HCT116 (cell line): ENCODE data around the gene FLNC. TPM values are rescaled to one million over a fixed set of nuclear protein-coding genes. Genes with fewer than 3 reads are reported as not detected.

Experiments used
- ATAC-seq: fragments of 200-7000 bp; cut with Tn5 transposase; 2 replicates; pipeline ENCODE4 v1.9.1; 2020; ENCODE audit warnings: mild to moderate bottlenecking, moderate library complexity
- BruUV-seq: library from RNA; stranded (reverse); fragments of 400-500 nt; replicated peaks from 2 replicates; lab custom pipeline; 2021; lab: Mats Ljungman, UMichigan
- CTCF ChIA-PET: fragments of 300-600 bp; sonication (Branson Sonifier 250); formaldehyde crosslinking; loops from one replicate; lab custom pipeline; 2021; ENCODE audit warnings: antibody characterized with exemption; lab: Charles Lee
- POLR2A ChIA-PET: fragments of 300-600, 350-600 bp; sonication (Branson Sonifier 250); formaldehyde crosslinking; loops from one replicate; lab custom pipeline; 2021; ENCODE audit warnings: antibody characterized with exemption; lab: Charles Lee
- RAD21 ChIA-PET, 2 experiments: fragments of 300-600 bp; sonication (Branson Sonifier 250); formaldehyde crosslinking; loops; one replicate each; lab custom pipeline; 2023; ENCODE audit warnings: low total read pairs in 2 of 2; ENCODE audit not compliant: uncharacterized antibody in 2 of 2, unreplicated experiment in 2 of 2, low non-redundant PET in 1 of 2; lab: Charles Lee
- DNase-seq: peaks from one replicate; pipeline ENCODE4 v3.0.0-alpha.2; 2010; ENCODE audit warnings: low read depth, low spot score
- H2AFZ ChIP-seq: fragments of 200-600 bp; shearing (Covaris generic), sonication (generic); 2 replicates; pipeline ENCODE4 v1.6.1; 2017; ENCODE audit warnings: low read depth, mixed run types, mixed read lengths, antibody characterized with exemption, low read length; ENCODE audit not compliant: poor library complexity, severe bottlenecking
- H3K27ac ChIP-seq: 2 replicates; pipeline ENCODE4 v1.5.1; 2012; ENCODE audit warnings: low read depth, low read length
- H3K27me3 ChIP-seq: fragments of 200-600 bp; sonication (generic); 2 replicates; pipeline ENCODE4 v1.6.1; 2016; ENCODE audit warnings: mixed run types, low read length, mixed read lengths; ENCODE audit not compliant: insufficient read depth
- H3K36me3 ChIP-seq, 2 experiments: fragments of 200-500 bp in 1 of 2; fragments of 200-600 bp in 1 of 2; sonication (Bioruptor generic) in 1 of 2; sonication (generic) in 1 of 2; 2 replicates each; pipeline versions ENCODE4 v1.5.1 to v1.6.1; 2014 to 2016; ENCODE audit warnings: low read length in 2 of 2, inconsistent platforms in 1 of 2, mixed read lengths in 1 of 2, mixed run types in 1 of 2; ENCODE audit not compliant: insufficient read depth in 2 of 2, control insufficient read depth in 1 of 2
- H3K4me1 ChIP-seq, 2 experiments: fragments of 200-600 bp in 1 of 2; sonication (generic) in 1 of 2; 2 replicates each; pipeline versions ENCODE4 v1.5.1 to v1.6.1; 2012 to 2017; ENCODE audit warnings: low read length in 2 of 2, inconsistent platforms in 1 of 2, mild to moderate bottlenecking in 1 of 2, mixed read lengths in 1 of 2, mixed run types in 1 of 2, moderate library complexity in 1 of 2; ENCODE audit not compliant: insufficient read depth in 2 of 2, control insufficient read depth in 1 of 2
- H3K4me2 ChIP-seq: fragments of 200-600 bp; sonication (generic); 2 replicates; pipeline ENCODE4 v1.6.1; 2017; ENCODE audit warnings: mixed run types, low read length, mixed read lengths
- H3K4me3 ChIP-seq, 2 experiments: fragments of 200-600 bp in 1 of 2; sonication (generic) in 1 of 2; replicated peaks in 1 of 2; 2 replicates each; pipeline ENCODE4 v1.5.1; 2011 to 2016; ENCODE audit warnings: low read length in 2 of 2, control low read depth in 1 of 2, low read depth in 1 of 2, mild to moderate bottlenecking in 1 of 2, mixed read lengths in 1 of 2, mixed run types in 1 of 2
- H3K79me2 ChIP-seq: fragments of 200-600 bp; sonication (generic); 2 replicates; pipeline ENCODE4 v1.6.1; 2017; ENCODE audit warnings: mild to moderate bottlenecking, mixed run types, low read length, moderate library complexity, mixed read lengths; ENCODE audit not compliant: insufficient read depth
- H3K9ac ChIP-seq: fragments of 200-600 bp; sonication (generic); 2 replicates; pipeline ENCODE4 v1.6.1; 2016; ENCODE audit warnings: low read length, mixed read lengths
- H3K9me2 ChIP-seq: fragments of 200-600 bp; sonication (generic), shearing (Covaris generic); 2 replicates; pipeline ENCODE4 v1.6.1; 2017; ENCODE audit warnings: mixed run types, mild to moderate bottlenecking, moderate library complexity; ENCODE audit not compliant: insufficient read depth
- H3K9me3 ChIP-seq, 2 experiments: fragments of 200-500 bp in 1 of 2; fragments of 200-600 bp in 1 of 2; sonication (Bioruptor generic) in 1 of 2; sonication (generic) in 1 of 2; 2 replicates each; pipeline ENCODE4 v1.6.1; 2014 to 2017; ENCODE audit warnings: low read length in 2 of 2, mixed read lengths in 2 of 2, inconsistent platforms in 1 of 2, low read depth in 1 of 2, mild to moderate bottlenecking in 1 of 2, mixed run types in 1 of 2, moderate library complexity in 1 of 2; ENCODE audit not compliant: control insufficient read depth in 1 of 2, insufficient read depth in 1 of 2
- H4K20me1 ChIP-seq: fragments of 200-600 bp; sonication (generic), shearing (Covaris generic); 2 replicates; pipeline ENCODE4 v1.6.1; 2017; ENCODE audit warnings: mixed run types, mild to moderate bottlenecking, moderate library complexity; ENCODE audit not compliant: insufficient read depth
- CEBPB ChIP-seq: IDR thresholded peaks from 2 replicates; pipeline ENCODE4 v1.6.1; 2012; ENCODE audit warnings: low read depth
- EZH2 ChIP-seq: fragments of 200-600 bp; sonication (generic); IDR thresholded peaks from 2 replicates; pipeline ENCODE4 v1.6.1; 2017; ENCODE audit warnings: antibody characterized with exemption, mixed run types
- FOSL1 ChIP-seq: IDR thresholded peaks from 2 replicates; pipeline ENCODE4 v1.6.1; 2012; ENCODE audit warnings: low read depth
- JUND ChIP-seq: IDR thresholded peaks from 2 replicates; pipeline ENCODE4 v1.6.1; 2012
- MAX ChIP-seq: IDR thresholded peaks from 2 replicates; pipeline ENCODE4 v1.6.1; 2012
- POLR2A ChIP-seq: IDR thresholded peaks from 2 replicates; pipeline ENCODE4 v1.7.0; 2011; ENCODE audit warnings: borderline replicate concordance; ENCODE audit not compliant: insufficient read depth, insufficient read length; ENCODE audit errors: extremely low read depth
- POLR2AphosphoS5 ChIP-seq: IDR thresholded peaks from 2 replicates; pipeline ENCODE4 v1.6.1; 2011; ENCODE audit warnings: mild to moderate bottlenecking, low read depth, low read length, moderate library complexity
- SP1 ChIP-seq: IDR thresholded peaks from 2 replicates; pipeline ENCODE4 v1.6.1; 2012; ENCODE audit warnings: low read depth
- SRF ChIP-seq: IDR thresholded peaks from 2 replicates; pipeline ENCODE4 v1.6.1; 2012; ENCODE audit warnings: low read depth
- TCF7L2 ChIP-seq: IDR thresholded peaks from 2 replicates; pipeline ENCODE4 v1.7.0; 2011; ENCODE audit warnings: borderline replicate concordance, inconsistent platforms; ENCODE audit not compliant: insufficient read depth, insufficient read length; ENCODE audit errors: extremely low read depth
- YY1 ChIP-seq: IDR thresholded peaks from 2 replicates; pipeline ENCODE4 v1.6.1; 2011; ENCODE audit warnings: low read length, low read depth, moderate library complexity, mild to moderate bottlenecking; ENCODE audit not compliant: insufficient replicate concordance; ENCODE audit errors: extremely low read depth
- ZFX ChIP-seq: fragments of 450-650 bp; IDR thresholded peaks from 2 replicates; pipeline ENCODE4 v1.6.1; 2017
- ZNF274 ChIP-seq: fragments of 200-500 bp; sonication (Bioruptor generic); IDR thresholded peaks from 2 replicates; pipeline ENCODE4 v1.6.1; 2014; ENCODE audit warnings: mild to moderate bottlenecking, low read depth, low read length, inconsistent platforms
- intact Hi-C: fragments of 100-400 bp; cut with micrococcal nuclease; formaldehyde crosslinking; loops from 2 replicates; pipeline ENCODE4 v1.10.0; 2022
- total RNA-seq: library from RNA; stranded (reverse); gene quantifications from one replicate; pipeline ENCODE4 v1.2.1, GENCODE V29; 2021; ENCODE audit not compliant: unreplicated experiment

FLNC gene
- total RNA-seq, 1 experiment from 2014 or later = 42.8 TPM

GRCh38 chr7:128890306-128891109, 60.3 kb downstream of the FLNC start:
- DNase-seq = no peak
- peak overlapping the region; percentile 81; the same call in 1 of the 2 replicates for H3K27ac ChIP-seq

GRCh38 chr7:128891110-128891941, 61.1 kb downstream of the FLNC start:
- H3K9ac ChIP-seq = peak overlapping the region; percentile 69
- ChIA-PET POLR2A (no interaction called here), CTCF (no interaction called here), RAD21 (no interaction called here)
- no peaks in the 10 kb centered on the region for H3K27me3 ChIP-seq
- no TSS peak for BruUV-seq
- ATAC-seq (peak; percentile 81), DNase-seq (no peak)
- TF ChIP-seq SP1 (no peak), TCF7L2 (no peak), ZFX (0 out of 2 replicates have a peak, but pooled peaks have one; percentile 21), FOSL1 (no peak), CEBPB (no peak), POLR2A (no peak), YY1 (no peak), MAX (no peak), POLR2AphosphoS5 (peak; percentile 49; the same call in 1 of the 2 replicates)
- no peaks in the 10 kb centered on the region for H3K9me3 ChIP-seq
- no peaks in the 10 kb centered on the region for H3K9me2 ChIP-seq
- no peaks in the 10 kb centered on the region for H3K36me3 ChIP-seq
- H3K4me3 ChIP-seq = peak overlapping the region; percentile 65 to 69
- peak overlapping the region; percentile 81; the same call in 1 of the 2 replicates for H3K27ac ChIP-seq
- no peak overlapping the region for H2AFZ ChIP-seq
- H3K4me1 ChIP-seq = peaks cover 33 to 68% of the 10 kb centered on the region in 2 experiments
- intact Hi-C loops = no loop called here
- H3K79me2 ChIP-seq = no peaks in the 10 kb centered on the region
- H3K4me2 ChIP-seq = peak overlapping the region; percentile 96
- no peaks in the 10 kb centered on the region for H4K20me1 ChIP-seq

More at GRCh38 chr7:128890306-128891109, 60.3 kb downstream of the FLNC start:
- Histone ChIP-seq H3K9me2 (no peaks in the 10 kb centered on the region), H2AFZ (no peak overlapping the region), H3K27me3 (no peaks in the 10 kb centered on the region), H3K4me1 (peaks cover 33 to 68% of the 10 kb centered on the region in 2 experiments), H3K9me3 (no peaks in the 10 kb centered on the region), H3K4me2 (peak overlapping the region; percentile 96), H3K4me3 (peak overlapping the region; percentile 65 to 69), H3K36me3 (no peaks in the 10 kb centered on the region), H3K79me2 (no peaks in the 10 kb centered on the region), H4K20me1 (no peaks in the 10 kb centered on the region), H3K9ac (peak overlapping the region; percentile 69)
- ChIA-PET RAD21 (interaction anchor here in 1 of 2 experiments (0.7 kb wide), 1 partner anchor 67 kb away, joined by 6 read pairs; no protein-coding TSS in a partner anchor), POLR2A (no interaction called here), CTCF (no interaction called here)
- peak; percentile 75 for TF ChIP-seq POLR2AphosphoS5
- no peak for TF ChIP-seq EZH2
- TF ChIP-seq JUND = no peak
- TF ChIP-seq ZNF274 = no peak
- 0 out of 2 replicates have a peak, but pooled peaks have one; percentile 41 for TF ChIP-seq ZFX
- TF ChIP-seq SRF = no peak
- BruUV-seq = no TSS peak
- intact Hi-C loops = no loop called here
- peak; percentile 75 for ATAC-seq
